GM12865 (cell line): Measurements from ENCODE around the gene FANCF.
A peak's percentile ranks its signal among the peaks of the same experiment; 100 is the strongest.

Source experiments
- DNase-seq: peaks from one replicate; pipeline ENCODE4 v3.0.0; 2010; ENCODE audit warnings: low read depth
- H3K4me3 ChIP-seq: 2 replicates; pipeline ENCODE4 v1.5.1; 2011; ENCODE audit warnings: mild to moderate bottlenecking, low read depth, low read length, control low read depth
- CTCF ChIP-seq: IDR thresholded peaks from 2 replicates; pipeline ENCODE4 v1.5.1; 2011; ENCODE audit warnings: low read length, control low read depth, low read depth, inconsistent platforms; ENCODE audit not compliant: insufficient read depth; ENCODE audit errors: missing control alignments

Gene FANCF

GRCh38 chr11:22625448-22626287, at the start of gene FANCF:
TSS of gene FANCF (minus strand) at chr11:22625823. CDS start at chr11:22625810, 13 bp downstream.
- no peak for TF ChIP-seq CTCF
- DNase-seq: peak; percentile 100
- peak within 1 kb of the TSS; percentile 72 for H3K4me3 ChIP-seq

GRCh38 chr11:22674470-22675439, 49.1 kb upstream of the FANCF start:
- no peak for DNase-seq
- no peak overlapping the region for H3K4me3 ChIP-seq
- no peak for TF ChIP-seq CTCF

- DNase-seq: no peak
- TF ChIP-seq CTCF: no peak
- no peak overlapping the region for H3K4me3 ChIP-seq
Observed at GRCh38 chr11:22671751-22672150, 46.1 kb upstream of the FANCF start.

- TF ChIP-seq CTCF: peak; percentile 16
- no peak overlapping the region for H3K4me3 ChIP-seq
- DNase-seq: peak; percentile 21
Observed at GRCh38 chr11:22670830-22671229, 45.2 kb upstream of the FANCF start.

- no peak for TF ChIP-seq CTCF
- no peak for DNase-seq
- H3K4me3 ChIP-seq: no peak overlapping the region
Observed at GRCh38 chr11:22669368-22669767, 43.7 kb upstream of the FANCF start.

- no peak for DNase-seq
- no peak overlapping the region for H3K4me3 ChIP-seq
- TF ChIP-seq CTCF: no peak
Observed at GRCh38 chr11:22668005-22668796, 42.6 kb upstream of the FANCF start.
